HCT116 (cell line): Measurements from ENCODE around the gene CENPC.

Experiments
- ELF1 ChIP-seq: IDR thresholded peaks from 2 replicates; pipeline ENCODE4 v1.6.1; 2012; ENCODE audit warnings: low read depth, borderline replicate concordance
- EZH2 ChIP-seq: fragments of 200-600 bp; sonication (generic); IDR thresholded peaks from 2 replicates; pipeline ENCODE4 v1.6.1; 2017; ENCODE audit warnings: antibody characterized with exemption, mixed run types
- POLR2A ChIP-seq: IDR thresholded peaks from 2 replicates; pipeline ENCODE4 v1.7.0; 2011; ENCODE audit warnings: borderline replicate concordance; ENCODE audit not compliant: insufficient read depth, insufficient read length; ENCODE audit errors: extremely low read depth
- POLR2AphosphoS5 ChIP-seq: IDR thresholded peaks from 2 replicates; pipeline ENCODE4 v1.6.1; 2011; ENCODE audit warnings: mild to moderate bottlenecking, low read depth, low read length, moderate library complexity
- RAD21 ChIP-seq: IDR thresholded peaks from 2 replicates; pipeline ENCODE4 v1.6.1; 2012; ENCODE audit warnings: low read depth, mild to moderate bottlenecking
- SP1 ChIP-seq: IDR thresholded peaks from 2 replicates; pipeline ENCODE4 v1.6.1; 2012; ENCODE audit warnings: low read depth
- TF ChIP-seq, protein P1 (sequence below), 3 experiments: fragments of 200-600 bp in 1 of 3; sonication (generic) in 1 of 3; IDR thresholded peaks in 2 of 3; conservative IDR thresholded peaks in 1 of 3; 2 replicates each; pipeline ENCODE4 v1.5.1; 2012 to 2017; ENCODE audit warnings: low read depth in 2 of 3, low read length in 2 of 3, antibody characterized with exemption in 1 of 3, borderline replicate concordance in 1 of 3, control low read depth in 1 of 3, mild to moderate bottlenecking in 1 of 3, mixed read lengths in 1 of 3, mixed run types in 1 of 3, moderate library complexity in 1 of 3; ENCODE audit not compliant: insufficient read depth in 1 of 3
- TF ChIP-seq, protein P2 (sequence below): IDR thresholded peaks from 2 replicates; pipeline ENCODE4 v1.6.1; 2012
- TF ChIP-seq, protein P3 (sequence below): IDR thresholded peaks from 2 replicates; pipeline ENCODE4 v1.6.1; 2011; ENCODE audit warnings: mild to moderate bottlenecking, low read length, moderate library complexity; ENCODE audit not compliant: insufficient replicate concordance; ENCODE audit errors: extremely low read depth

DNA sequence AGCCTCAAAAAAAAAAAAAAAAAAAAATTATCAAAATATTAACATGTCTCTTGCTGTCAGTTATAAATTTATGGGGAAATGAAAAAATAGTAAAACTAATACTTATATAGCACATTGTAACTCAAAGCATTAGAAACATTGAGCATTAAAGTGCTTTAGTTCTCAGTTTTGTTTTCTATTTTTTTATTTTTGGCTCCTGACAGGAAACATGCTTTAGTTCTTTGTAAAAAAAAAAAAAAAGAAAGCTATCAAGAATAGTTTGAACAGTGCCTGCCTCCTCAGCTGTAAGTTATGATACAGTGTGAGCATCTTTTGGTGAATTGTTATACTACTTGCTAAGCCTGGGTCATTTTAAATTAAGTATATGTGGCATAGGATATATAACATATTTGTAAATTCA lies 5.1 kb upstream of the CENPC start:
- TF ChIP-seq, protein P1, sequence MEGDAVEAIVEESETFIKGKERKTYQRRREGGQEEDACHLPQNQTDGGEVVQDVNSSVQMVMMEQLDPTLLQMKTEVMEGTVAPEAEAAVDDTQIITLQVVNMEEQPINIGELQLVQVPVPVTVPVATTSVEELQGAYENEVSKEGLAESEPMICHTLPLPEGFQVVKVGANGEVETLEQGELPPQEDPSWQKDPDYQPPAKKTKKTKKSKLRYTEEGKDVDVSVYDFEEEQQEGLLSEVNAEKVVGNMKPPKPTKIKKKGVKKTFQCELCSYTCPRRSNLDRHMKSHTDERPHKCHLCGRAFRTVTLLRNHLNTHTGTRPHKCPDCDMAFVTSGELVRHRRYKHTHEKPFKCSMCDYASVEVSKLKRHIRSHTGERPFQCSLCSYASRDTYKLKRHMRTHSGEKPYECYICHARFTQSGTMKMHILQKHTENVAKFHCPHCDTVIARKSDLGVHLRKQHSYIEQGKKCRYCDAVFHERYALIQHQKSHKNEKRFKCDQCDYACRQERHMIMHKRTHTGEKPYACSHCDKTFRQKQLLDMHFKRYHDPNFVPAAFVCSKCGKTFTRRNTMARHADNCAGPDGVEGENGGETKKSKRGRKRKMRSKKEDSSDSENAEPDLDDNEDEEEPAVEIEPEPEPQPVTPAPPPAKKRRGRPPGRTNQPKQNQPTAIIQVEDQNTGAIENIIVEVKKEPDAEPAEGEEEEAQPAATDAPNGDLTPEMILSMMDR (IDR thresholded peaks at IDR 0.05 in 2 of 3, conservative IDR thresholded peaks at IDR 0.05 in 1 of 3; ENCODE audit: borderline replicate concordance in 1 of 3, insufficient read depth in 1 of 3, low read depth in 2 of 3, low read length in 2 of 3), result no peak
- TF ChIP-seq EZH2 (no peak), RAD21 (no peak), ELF1 (no peak), POLR2A (no peak), POLR2AphosphoS5 (no peak), SP1 (no peak)
- TF ChIP-seq, protein P2, sequence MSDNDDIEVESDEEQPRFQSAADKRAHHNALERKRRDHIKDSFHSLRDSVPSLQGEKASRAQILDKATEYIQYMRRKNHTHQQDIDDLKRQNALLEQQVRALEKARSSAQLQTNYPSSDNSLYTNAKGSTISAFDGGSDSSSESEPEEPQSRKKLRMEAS, result no peak
- TF ChIP-seq, protein P3, sequence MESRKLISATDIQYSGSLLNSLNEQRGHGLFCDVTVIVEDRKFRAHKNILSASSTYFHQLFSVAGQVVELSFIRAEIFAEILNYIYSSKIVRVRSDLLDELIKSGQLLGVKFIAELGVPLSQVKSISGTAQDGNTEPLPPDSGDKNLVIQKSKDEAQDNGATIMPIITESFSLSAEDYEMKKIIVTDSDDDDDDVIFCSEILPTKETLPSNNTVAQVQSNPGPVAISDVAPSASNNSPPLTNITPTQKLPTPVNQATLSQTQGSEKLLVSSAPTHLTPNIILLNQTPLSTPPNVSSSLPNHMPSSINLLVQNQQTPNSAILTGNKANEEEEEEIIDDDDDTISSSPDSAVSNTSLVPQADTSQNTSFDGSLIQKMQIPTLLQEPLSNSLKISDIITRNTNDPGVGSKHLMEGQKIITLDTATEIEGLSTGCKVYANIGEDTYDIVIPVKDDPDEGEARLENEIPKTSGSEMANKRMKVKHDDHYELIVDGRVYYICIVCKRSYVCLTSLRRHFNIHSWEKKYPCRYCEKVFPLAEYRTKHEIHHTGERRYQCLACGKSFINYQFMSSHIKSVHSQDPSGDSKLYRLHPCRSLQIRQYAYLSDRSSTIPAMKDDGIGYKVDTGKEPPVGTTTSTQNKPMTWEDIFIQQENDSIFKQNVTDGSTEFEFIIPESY, result no peak
